Measurements from ENCODE around the gene BRD9.
A peak's percentile ranks its signal among the peaks of the same experiment; 100 is the strongest.

The BRD9 gene

GRCh38 chr5:914174-914573 lies 21.6 kb upstream of the BRD9 start:
- no peak overlapping the region for H3K4me3 ChIP-seq (ENCODE audit: low read length)
- no peaks in the 10 kb centered on the region for H4K20me1 ChIP-seq (ENCODE audit: insufficient read depth, low read length)
- no peak overlapping the region for H2AFZ ChIP-seq (ENCODE audit: low read depth, low read length)
- H3K9me3 ChIP-seq (ENCODE audit: insufficient read depth, low read length), result no peaks in the 10 kb centered on the region
- no peaks in the 10 kb centered on the region for H3K27me3 ChIP-seq (ENCODE audit: low read depth, low read length)
- no peaks in the 10 kb centered on the region for H3K79me2 ChIP-seq (ENCODE audit: low read length)
- H3K4me1 ChIP-seq (ENCODE audit: low read length), result no peaks in the 10 kb centered on the region
- TF ChIP-seq EZH2phosphoT487 (IDR thresholded peaks at IDR 0.05; ENCODE audit: low read depth), result no peak
- TF ChIP-seq, protein P1, sequence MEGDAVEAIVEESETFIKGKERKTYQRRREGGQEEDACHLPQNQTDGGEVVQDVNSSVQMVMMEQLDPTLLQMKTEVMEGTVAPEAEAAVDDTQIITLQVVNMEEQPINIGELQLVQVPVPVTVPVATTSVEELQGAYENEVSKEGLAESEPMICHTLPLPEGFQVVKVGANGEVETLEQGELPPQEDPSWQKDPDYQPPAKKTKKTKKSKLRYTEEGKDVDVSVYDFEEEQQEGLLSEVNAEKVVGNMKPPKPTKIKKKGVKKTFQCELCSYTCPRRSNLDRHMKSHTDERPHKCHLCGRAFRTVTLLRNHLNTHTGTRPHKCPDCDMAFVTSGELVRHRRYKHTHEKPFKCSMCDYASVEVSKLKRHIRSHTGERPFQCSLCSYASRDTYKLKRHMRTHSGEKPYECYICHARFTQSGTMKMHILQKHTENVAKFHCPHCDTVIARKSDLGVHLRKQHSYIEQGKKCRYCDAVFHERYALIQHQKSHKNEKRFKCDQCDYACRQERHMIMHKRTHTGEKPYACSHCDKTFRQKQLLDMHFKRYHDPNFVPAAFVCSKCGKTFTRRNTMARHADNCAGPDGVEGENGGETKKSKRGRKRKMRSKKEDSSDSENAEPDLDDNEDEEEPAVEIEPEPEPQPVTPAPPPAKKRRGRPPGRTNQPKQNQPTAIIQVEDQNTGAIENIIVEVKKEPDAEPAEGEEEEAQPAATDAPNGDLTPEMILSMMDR (IDR thresholded peaks at IDR 0.05; ENCODE audit: low read depth, low read length), result no peak
- H3K9ac ChIP-seq (ENCODE audit: low read length), result no peak overlapping the region
- H3K27ac ChIP-seq (ENCODE audit: low read length), result no peak overlapping the region
- peaks cover 6% of the 10 kb centered on the region for H3K36me3 ChIP-seq (replicated peaks; ENCODE audit: low read depth, low read length)
- H3K4me2 ChIP-seq (ENCODE audit: low read length), result no peak overlapping the region

- no peaks in the 10 kb centered on the region for H3K4me1 ChIP-seq (ENCODE audit: low read length)
- TF ChIP-seq, protein P1 (IDR thresholded peaks at IDR 0.05; ENCODE audit: low read depth, low read length), result peak; percentile 29
- TF ChIP-seq EZH2phosphoT487 (IDR thresholded peaks at IDR 0.05; ENCODE audit: low read depth), result no peak
- peaks cover 6% of the 10 kb centered on the region for H3K36me3 ChIP-seq (replicated peaks; ENCODE audit: low read depth, low read length)
- H3K9me3 ChIP-seq (ENCODE audit: insufficient read depth, low read length), result no peaks in the 10 kb centered on the region
- no peak overlapping the region for H3K4me3 ChIP-seq (ENCODE audit: low read length)
- H3K27ac ChIP-seq (ENCODE audit: low read length), result no peak overlapping the region
- no peaks in the 10 kb centered on the region for H3K79me2 ChIP-seq (ENCODE audit: low read length)
- H3K9ac ChIP-seq (ENCODE audit: low read length), result no peak overlapping the region
- H3K4me2 ChIP-seq (ENCODE audit: low read length), result no peak overlapping the region
- no peaks in the 10 kb centered on the region for H3K27me3 ChIP-seq (ENCODE audit: low read depth, low read length)
- H4K20me1 ChIP-seq (ENCODE audit: insufficient read depth, low read length), result no peaks in the 10 kb centered on the region
- H2AFZ ChIP-seq (ENCODE audit: low read depth, low read length), result no peak overlapping the region
These were observed 19.9 kb upstream of the BRD9 start for GRCh38 chr5:912280-913091.

DNA sequence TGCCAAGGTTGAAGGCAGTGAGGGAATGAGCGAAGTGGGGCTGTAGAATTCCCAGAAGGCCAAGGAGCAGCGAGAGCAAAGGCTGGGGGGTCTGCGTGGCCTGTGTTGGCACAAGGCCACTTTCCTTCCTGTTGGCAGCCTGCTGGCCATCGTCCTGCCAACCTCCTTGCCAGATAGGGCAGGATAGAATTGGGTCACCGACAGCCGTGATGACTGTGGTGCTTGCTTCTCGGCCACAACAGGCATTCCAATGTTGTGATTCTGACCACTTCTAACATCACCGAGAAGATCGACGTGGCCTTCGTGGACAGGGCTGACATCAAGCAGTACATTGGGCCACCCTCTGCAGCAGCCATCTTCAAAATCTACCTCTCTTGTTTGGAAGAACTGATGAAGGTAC lies 19.0 kb upstream of the BRD9 start:
- Histone ChIP-seq H3K4me2 (ENCODE audit: low read length) (no peak overlapping the region), H3K9ac (ENCODE audit: low read length) (no peak overlapping the region)

GRCh38 chr5:910769-911160 lies 18.2 kb upstream of the BRD9 start:
- TF ChIP-seq, protein P1 (IDR thresholded peaks at IDR 0.05; ENCODE audit: low read depth, low read length), result no peak
- TF ChIP-seq EZH2phosphoT487 (IDR thresholded peaks at IDR 0.05; ENCODE audit: low read depth), result no peak
- peaks cover 6% of the 10 kb centered on the region for H3K36me3 ChIP-seq (replicated peaks; ENCODE audit: low read depth, low read length)
- H3K9ac ChIP-seq (ENCODE audit: low read length), result no peak overlapping the region

More for the DNA sequence above, 19.0 kb upstream of the BRD9 start:
- H4K20me1 ChIP-seq (ENCODE audit: insufficient read depth, low read length), result no peaks in the 10 kb centered on the region
- H3K4me1 ChIP-seq (ENCODE audit: low read length), result no peaks in the 10 kb centered on the region
- no peaks in the 10 kb centered on the region for H3K27me3 ChIP-seq (ENCODE audit: low read depth, low read length)
- no peak for TF ChIP-seq EZH2phosphoT487 (IDR thresholded peaks at IDR 0.05; ENCODE audit: low read depth)
- TF ChIP-seq, protein P1 (IDR thresholded peaks at IDR 0.05; ENCODE audit: low read depth, low read length), result no peak
- H2AFZ ChIP-seq (ENCODE audit: low read depth, low read length), result no peak overlapping the region
- H3K4me3 ChIP-seq (ENCODE audit: low read length), result no peak overlapping the region
- H3K9me3 ChIP-seq (ENCODE audit: insufficient read depth, low read length), result no peaks in the 10 kb centered on the region
- H3K79me2 ChIP-seq (ENCODE audit: low read length), result no peaks in the 10 kb centered on the region
- no peak overlapping the region for H3K27ac ChIP-seq (ENCODE audit: low read length)
- H3K36me3 ChIP-seq (replicated peaks; ENCODE audit: low read depth, low read length), result peaks cover 6% of the 10 kb centered on the region

More at GRCh38 chr5:910769-911160, 18.2 kb upstream of the BRD9 start:
- Histone ChIP-seq H3K9me3 (ENCODE audit: insufficient read depth, low read length) (no peaks in the 10 kb centered on the region), H3K79me2 (ENCODE audit: low read length) (no peaks in the 10 kb centered on the region), H3K4me2 (ENCODE audit: low read length) (no peak overlapping the region), H3K4me3 (ENCODE audit: low read length) (no peak overlapping the region), H2AFZ (ENCODE audit: low read depth, low read length) (no peak overlapping the region), H3K27ac (ENCODE audit: low read length) (no peak overlapping the region), H4K20me1 (ENCODE audit: insufficient read depth, low read length) (no peaks in the 10 kb centered on the region), H3K4me1 (ENCODE audit: low read length) (no peaks in the 10 kb centered on the region), H3K27me3 (ENCODE audit: low read depth, low read length) (no peaks in the 10 kb centered on the region)
